Skeletal muscle tissue (tissue), 4 donors: ENCODE results near the gene MDM1. TPM values are rescaled to one million over a fixed set of nuclear protein-coding genes. Genes with fewer than 3 reads are reported as not detected.

Experiments
- H3K27ac ChIP-seq: one replicate; pipeline ENCODE4 v1.7.0; 2013; ENCODE audit warnings: mild to moderate bottlenecking, low read depth, low read length, inconsistent platforms
- H3K27me3 ChIP-seq, 3 donors: one replicate each; pipeline ENCODE4 v1.7.0; 2013; ENCODE audit warnings: low read length in 3 of 3; ENCODE audit not compliant: control insufficient read depth in 3 of 3, insufficient read depth in 3 of 3
- H3K36me3 ChIP-seq, 3 donors: one replicate each; pipeline ENCODE4 v1.7.0; 2013; ENCODE audit warnings: low read length in 3 of 3; ENCODE audit not compliant: control insufficient read depth in 3 of 3, insufficient read depth in 3 of 3
- H3K4me1 ChIP-seq, 3 donors: one replicate each; pipeline ENCODE4 v1.7.0; 2013; ENCODE audit warnings: low read length in 3 of 3, mild to moderate bottlenecking in 3 of 3; ENCODE audit not compliant: control insufficient read depth in 3 of 3, insufficient read depth in 3 of 3
- H3K4me3 ChIP-seq, 3 donors: one replicate each; pipeline ENCODE4 v1.7.0; 2013; ENCODE audit warnings: low read length in 3 of 3
- H3K9ac ChIP-seq, 3 donors: one replicate each; pipeline ENCODE4 v1.7.0; 2013; ENCODE audit warnings: low read length in 3 of 3, mild to moderate bottlenecking in 3 of 3, moderate library complexity in 2 of 3, low read depth in 1 of 3
- H3K9me3 ChIP-seq, 3 donors: one replicate each; pipeline ENCODE4 v1.7.0; 2013; ENCODE audit warnings: low read length in 3 of 3; ENCODE audit not compliant: control insufficient read depth in 3 of 3
- total RNA-seq: library from RNA; depleted of rRNA; stranded (reverse); fragments of >200 nt; gene quantifications from one replicate; pipeline ENCODE4 v1.2.3, GENCODE V29; 2014
- donor health status: Osteomylitis.

Gene MDM1
- total RNA-seq, 1 donor from 2014 or later: 8.9 TPM

GRCh38 chr12:68326716-68327115 lies 5.4 kb downstream of the MDM1 start:
- Histone ChIP-seq H3K9ac (no peak overlapping the region), H3K27ac (no peak overlapping the region), H3K4me3 (no peak overlapping the region), H3K27me3 (no peaks in the 10 kb centered on the region), H3K36me3 (peaks cover 0 to 7% (median 0%) of the 10 kb centered on the region in 3 donors), H3K4me1 (peaks cover 4 to 6% (median 5%) of the 10 kb centered on the region in 3 donors), H3K9me3 (no peaks in the 10 kb centered on the region)

GRCh38 chr12:68325966-68326365 lies 6.2 kb downstream of the MDM1 start:
- Histone ChIP-seq H3K9me3 (no peaks in the 10 kb centered on the region), H3K9ac (no peak overlapping the region), H3K4me1 (no peaks in the 10 kb centered on the region), H3K4me3 (no peak overlapping the region), H3K27me3 (no peaks in the 10 kb centered on the region), H3K36me3 (peaks cover 0 to 7% (median 0%) of the 10 kb centered on the region in 3 donors), H3K27ac (no peak overlapping the region)

GRCh38 chr12:68324531-68324930 lies 7.6 kb downstream of the MDM1 start:
- Histone ChIP-seq H3K4me3 (no peak overlapping the region), H3K4me1 (no peaks in the 10 kb centered on the region), H3K36me3 (peaks cover 0 to 7% (median 0%) of the 10 kb centered on the region in 3 donors), H3K9ac (no peak overlapping the region), H3K27me3 (no peaks in the 10 kb centered on the region), H3K27ac (no peak overlapping the region), H3K9me3 (no peaks in the 10 kb centered on the region)

- H3K27me3 ChIP-seq: no peaks in the 10 kb centered on the region
- no peaks in the 10 kb centered on the region for H3K9me3 ChIP-seq
- no peak overlapping the region for H3K9ac ChIP-seq
- H3K27ac ChIP-seq: no peak overlapping the region
- H3K36me3 ChIP-seq: peaks cover 0 to 4% (median 0%) of the 10 kb centered on the region in 3 donors
- no peak overlapping the region for H3K4me3 ChIP-seq
- H3K4me1 ChIP-seq: no peaks in the 10 kb centered on the region
Measured at GRCh38 chr12:68321140-68321539, 11.0 kb downstream of the MDM1 start.

- H3K9me3 ChIP-seq: no peaks in the 10 kb centered on the region
- no peak overlapping the region for H3K9ac ChIP-seq
- H3K4me1 ChIP-seq: no peaks in the 10 kb centered on the region
- no peaks in the 10 kb centered on the region for H3K27me3 ChIP-seq
- no peaks in the 10 kb centered on the region for H3K36me3 ChIP-seq
- peak overlapping the region in 1 of 3 donors; percentile 17 for H3K4me3 ChIP-seq
- peak overlapping the region; percentile 20 for H3K27ac ChIP-seq
Measured at GRCh38 chr12:68319988-68320623, 12.1 kb downstream of the MDM1 start.

- Histone ChIP-seq H3K9ac (no peak overlapping the region), H3K4me1 (no peaks in the 10 kb centered on the region), H3K9me3 (no peaks in the 10 kb centered on the region), H3K36me3 (peaks cover 0 to 15% (median 12%) of the 10 kb centered on the region in 3 donors), H3K27me3 (no peaks in the 10 kb centered on the region), H3K27ac (no peak overlapping the region), H3K4me3 (no peak overlapping the region)
Measured at GRCh38 chr12:68317047-68317667, 15.0 kb downstream of the MDM1 start.

- Histone ChIP-seq H3K27me3 (no peaks in the 10 kb centered on the region), H3K9ac (no peak overlapping the region), H3K9me3 (no peaks in the 10 kb centered on the region), H3K4me3 (no peak overlapping the region), H3K27ac (no peak overlapping the region), H3K36me3 (peaks cover 5 to 44% (median 20%) of the 10 kb centered on the region in 3 donors), H3K4me1 (no peaks in the 10 kb centered on the region)
Measured at GRCh38 chr12:68310370-68310769, 21.8 kb downstream of the MDM1 start.

- Histone ChIP-seq H3K9ac (no peak overlapping the region), H3K27me3 (no peaks in the 10 kb centered on the region), H3K4me3 (no peak overlapping the region), H3K4me1 (no peaks in the 10 kb centered on the region), H3K27ac (no peak overlapping the region), H3K36me3 (peaks cover 3 to 25% (median 3%) of the 10 kb centered on the region in 3 donors), H3K9me3 (no peaks in the 10 kb centered on the region)
Measured at GRCh38 chr12:68306564-68306963, 25.6 kb downstream of the MDM1 start.

- peaks cover 3 to 16% (median 3%) of the 10 kb centered on the region in 3 donors for H3K36me3 ChIP-seq
- H3K9ac ChIP-seq: no peak overlapping the region
- H3K4me1 ChIP-seq: no peaks in the 10 kb centered on the region
- no peak overlapping the region for H3K4me3 ChIP-seq
- no peaks in the 10 kb centered on the region for H3K9me3 ChIP-seq
- H3K27me3 ChIP-seq: no peaks in the 10 kb centered on the region
- H3K27ac ChIP-seq: no peak overlapping the region
Measured at GRCh38 chr12:68305278-68305677, 26.9 kb downstream of the MDM1 start.

- H3K27me3 ChIP-seq: no peaks in the 10 kb centered on the region
- no peak overlapping the region for H3K27ac ChIP-seq
- peaks cover 3 to 13% (median 3%) of the 10 kb centered on the region in 3 donors for H3K36me3 ChIP-seq
- H3K4me3 ChIP-seq: no peak overlapping the region
- H3K4me1 ChIP-seq: no peaks in the 10 kb centered on the region
- H3K9me3 ChIP-seq: peaks cover 0 to 2% (median 0%) of the 10 kb centered on the region in 3 donors
- H3K9ac ChIP-seq: no peak overlapping the region
Measured at GRCh38 chr12:68304626-68305025, 27.5 kb downstream of the MDM1 start.
